ENCODE data around the gene CENPP.

CENPP gene

GRCh38 chr9:92633614-92634278 lies 308.0 kb downstream of the CENPP start:
- DNase-seq (ENCODE audit: extremely low read depth in 1 of 2, low read depth in 1 of 2): no peak

DNA sequence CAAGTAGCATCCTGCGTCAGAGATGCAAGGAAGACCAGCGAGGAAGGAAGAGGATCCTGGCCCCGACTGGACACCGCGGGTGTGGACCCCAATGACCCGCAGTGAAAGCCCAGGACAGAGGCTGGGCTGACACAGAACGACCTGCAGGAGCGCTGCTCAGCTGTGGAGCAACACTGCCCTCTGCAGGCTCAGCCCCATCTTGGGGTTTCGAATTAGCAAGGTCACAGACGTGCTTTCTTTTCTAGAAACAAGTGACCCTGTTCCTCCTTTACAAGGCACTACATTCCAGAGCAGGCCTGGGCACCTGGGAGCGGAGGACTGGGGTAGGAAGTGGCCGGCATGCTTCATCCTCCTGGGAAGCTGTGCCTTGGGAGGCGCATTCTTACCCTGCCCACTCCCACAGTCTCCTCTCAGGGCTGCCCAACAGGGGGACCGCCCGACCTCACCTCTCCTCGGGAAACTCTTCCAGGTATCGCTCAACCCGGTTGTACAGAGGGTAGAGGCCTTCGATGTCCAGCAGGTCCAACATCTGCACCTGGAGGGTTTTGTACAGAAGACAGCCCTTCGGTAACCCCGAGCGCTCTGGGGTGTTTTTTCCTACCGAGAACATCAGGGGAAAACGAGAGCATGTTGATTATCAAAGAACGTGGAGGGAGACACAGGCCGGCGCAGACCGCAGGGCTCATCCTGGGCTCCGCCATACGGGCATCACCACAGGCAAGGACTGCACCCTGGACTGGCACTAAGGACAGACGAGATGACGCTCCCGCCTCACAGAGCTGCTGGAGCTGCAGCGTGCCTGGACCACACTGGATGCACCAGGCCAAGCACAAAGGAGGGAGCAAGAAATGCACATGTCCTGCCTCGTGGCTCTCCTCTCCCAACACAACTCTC lies 309.2 kb downstream of the CENPP start:
- DNase-seq (ENCODE audit: extremely low read depth in 1 of 2, low read depth in 1 of 2): peak; percentile 30 to 32

GRCh38 chr9:92635760-92636159 lies 310.0 kb downstream of the CENPP start:
- DNase-seq (ENCODE audit: extremely low read depth in 1 of 2, low read depth in 1 of 2): no peak

GRCh38 chr9:92636627-92637026 lies 310.9 kb downstream of the CENPP start:
- DNase-seq (ENCODE audit: extremely low read depth in 1 of 2, low read depth in 1 of 2): no peak

GRCh38 chr9:92637326-92637725 lies 311.6 kb downstream of the CENPP start:
- no peak for DNase-seq (ENCODE audit: extremely low read depth in 1 of 2, low read depth in 1 of 2)

DNA sequence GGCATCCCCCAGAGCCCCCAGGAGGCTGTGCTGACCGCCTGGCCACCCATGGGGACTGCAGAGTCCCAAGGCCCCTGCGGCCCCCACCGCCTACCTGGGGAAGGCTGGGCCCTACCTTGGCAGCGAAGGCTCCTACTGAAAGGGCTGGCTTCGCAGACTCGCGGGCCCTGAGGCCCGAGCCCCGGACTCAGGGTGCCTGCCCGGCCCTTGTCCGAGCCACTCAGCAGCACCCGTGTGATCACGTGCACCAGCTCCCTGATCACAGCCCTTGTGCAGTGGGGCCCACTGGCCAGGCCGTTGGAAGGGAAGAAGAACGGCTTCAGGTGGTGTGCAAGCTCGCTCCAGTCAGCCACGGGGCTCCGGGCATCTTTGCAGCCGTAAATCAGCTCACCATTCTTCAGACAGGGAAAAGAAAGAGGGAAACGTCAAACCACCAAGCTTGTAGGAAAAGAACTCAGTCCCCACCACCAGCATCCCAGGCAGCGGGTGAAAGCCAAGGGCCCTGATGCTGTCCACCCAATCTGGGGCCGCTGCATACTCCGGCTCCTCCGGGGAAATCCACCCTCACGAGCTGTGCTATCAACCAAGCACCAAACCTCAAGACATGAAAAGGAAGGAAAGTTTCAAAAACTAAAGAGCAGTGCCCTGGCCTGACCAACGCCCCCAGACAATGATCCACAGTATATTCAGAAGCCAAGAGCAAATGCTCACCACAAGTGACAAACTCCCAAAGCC lies 312.3 kb downstream of the CENPP start:
- DNase-seq (ENCODE audit: extremely low read depth in 1 of 2, low read depth in 1 of 2): no peak

GRCh38 chr9:92638621-92639101 lies 312.9 kb downstream of the CENPP start:
- no peak for DNase-seq (ENCODE audit: extremely low read depth in 1 of 2, low read depth in 1 of 2)

GRCh38 chr9:92639124-92639523 lies 313.4 kb downstream of the CENPP start:
- DNase-seq (ENCODE audit: extremely low read depth in 1 of 2, low read depth in 1 of 2): no peak

DNA sequence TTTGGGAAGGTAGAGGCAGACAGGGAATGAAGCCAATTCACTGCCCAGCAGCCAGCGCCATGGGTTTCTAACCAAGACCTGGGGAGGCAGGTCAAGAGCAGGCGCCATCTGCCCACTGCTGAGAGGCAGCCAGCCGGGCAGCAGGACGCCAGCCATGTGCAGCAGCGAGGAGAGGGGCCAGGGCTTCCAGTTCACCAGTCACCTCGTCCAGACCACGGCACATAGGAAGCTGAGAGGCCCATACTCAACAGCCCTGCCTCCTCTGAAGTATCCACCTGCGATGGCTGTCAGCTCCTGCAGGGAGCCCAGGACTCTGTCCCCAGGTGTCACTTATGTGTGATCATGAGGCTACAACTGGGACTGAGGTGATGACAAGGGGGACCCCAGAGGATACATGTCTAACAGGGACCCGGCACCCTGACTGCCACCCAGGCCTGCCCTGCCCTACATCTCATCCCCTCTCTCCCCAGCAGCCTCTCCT lies 314.1 kb downstream of the CENPP start:
- DNase-seq (ENCODE audit: extremely low read depth in 1 of 2, low read depth in 1 of 2): no peak

- no peak for DNase-seq (ENCODE audit: extremely low read depth in 1 of 2, low read depth in 1 of 2)
Observed at GRCh38 chr9:92640398-92641091, 314.8 kb downstream of the CENPP start.

- DNase-seq (ENCODE audit: extremely low read depth in 1 of 2, low read depth in 1 of 2): no peak
Observed at GRCh38 chr9:92641092-92641809, 315.5 kb downstream of the CENPP start.

DNA sequence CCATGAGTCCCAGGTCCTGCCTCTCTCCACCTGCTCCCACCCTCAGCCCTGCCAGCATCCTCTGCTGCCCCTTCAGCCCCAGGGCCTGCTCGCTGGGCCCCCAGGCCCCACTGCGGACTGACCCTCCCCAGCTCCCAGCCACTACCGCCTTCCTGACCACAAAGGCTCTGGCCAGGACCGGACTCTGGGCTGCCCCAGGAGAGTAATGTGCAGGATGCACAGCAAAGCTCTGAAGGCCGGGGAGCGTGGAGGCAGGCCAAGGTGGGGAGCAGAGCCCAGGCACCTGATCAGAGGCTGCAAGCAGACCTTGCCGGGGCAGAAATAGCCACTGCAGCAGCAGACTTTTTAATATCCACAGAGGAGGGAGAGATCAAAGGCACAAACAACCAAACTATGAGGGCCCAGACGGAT lies 316.3 kb downstream of the CENPP start:
- no peak for DNase-seq (ENCODE audit: extremely low read depth in 1 of 2, low read depth in 1 of 2)

DNA sequence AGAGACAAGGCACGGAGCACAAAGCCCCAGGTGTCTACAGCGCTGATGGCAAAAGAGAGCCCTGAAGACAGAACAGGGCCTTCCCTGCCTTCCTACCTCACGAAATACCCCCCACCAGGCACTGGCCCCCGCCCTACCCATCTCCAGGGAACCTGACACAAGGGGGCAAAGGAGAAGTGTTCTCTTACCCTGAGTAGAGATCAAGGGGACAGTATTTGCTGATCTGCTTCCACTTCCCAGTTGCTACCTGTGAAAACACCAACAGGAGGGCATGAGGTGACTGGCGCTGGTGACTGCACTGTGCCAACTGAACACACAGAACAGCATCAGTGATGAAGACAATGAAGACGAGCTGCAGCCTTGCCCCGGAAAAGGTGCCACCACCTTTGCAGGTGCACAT lies 316.8 kb downstream of the CENPP start:
- DNase-seq (ENCODE audit: extremely low read depth in 1 of 2, low read depth in 1 of 2): no peak

DNA sequence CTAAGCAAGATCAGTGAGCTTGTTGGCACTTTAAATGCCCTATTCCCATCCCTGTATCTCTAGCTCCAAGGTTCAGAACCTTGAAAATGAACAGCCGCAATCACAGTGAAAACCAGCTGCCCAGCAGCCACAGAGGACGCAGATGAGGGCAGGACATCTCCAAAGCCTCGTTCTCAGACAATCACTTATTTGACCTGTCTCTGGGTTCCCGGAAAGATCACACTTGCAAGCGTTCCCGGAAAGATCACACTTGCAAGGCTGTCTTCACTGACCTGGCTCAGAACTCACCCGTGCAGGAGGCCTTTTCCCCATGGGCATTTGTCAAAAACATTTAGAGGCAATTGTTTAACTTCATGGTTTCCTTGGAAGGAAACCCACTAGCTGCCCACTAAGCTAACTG lies 318.5 kb downstream of the CENPP start:
- no peak for DNase-seq (ENCODE audit: extremely low read depth in 1 of 2, low read depth in 1 of 2)

DNA sequence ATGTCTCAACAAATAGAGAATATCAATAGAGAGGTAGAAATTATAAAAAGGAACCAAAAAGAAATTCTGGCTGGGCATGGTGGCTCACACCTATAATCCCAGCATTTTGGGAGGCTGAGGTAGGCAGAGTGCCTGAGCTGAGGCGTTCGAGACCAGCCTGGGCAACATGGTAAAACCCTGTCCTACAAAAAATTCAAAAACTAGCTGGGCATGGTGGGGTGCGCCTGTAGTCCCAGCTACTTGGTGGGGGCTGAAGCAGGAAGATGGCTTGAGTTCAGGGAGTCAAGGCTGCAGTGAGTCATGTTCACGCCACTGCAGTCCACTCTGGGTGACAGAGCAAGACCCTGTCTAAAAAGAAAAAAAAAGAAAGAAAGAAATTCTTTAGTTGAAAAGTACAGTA lies 319.3 kb downstream of the CENPP start:
- DNase-seq (ENCODE audit: extremely low read depth in 1 of 2, low read depth in 1 of 2): no peak

GRCh38 chr9:92647671-92648473 lies 322.1 kb downstream of the CENPP start:
- DNase-seq (ENCODE audit: extremely low read depth in 1 of 2, low read depth in 1 of 2): no peak

DNA sequence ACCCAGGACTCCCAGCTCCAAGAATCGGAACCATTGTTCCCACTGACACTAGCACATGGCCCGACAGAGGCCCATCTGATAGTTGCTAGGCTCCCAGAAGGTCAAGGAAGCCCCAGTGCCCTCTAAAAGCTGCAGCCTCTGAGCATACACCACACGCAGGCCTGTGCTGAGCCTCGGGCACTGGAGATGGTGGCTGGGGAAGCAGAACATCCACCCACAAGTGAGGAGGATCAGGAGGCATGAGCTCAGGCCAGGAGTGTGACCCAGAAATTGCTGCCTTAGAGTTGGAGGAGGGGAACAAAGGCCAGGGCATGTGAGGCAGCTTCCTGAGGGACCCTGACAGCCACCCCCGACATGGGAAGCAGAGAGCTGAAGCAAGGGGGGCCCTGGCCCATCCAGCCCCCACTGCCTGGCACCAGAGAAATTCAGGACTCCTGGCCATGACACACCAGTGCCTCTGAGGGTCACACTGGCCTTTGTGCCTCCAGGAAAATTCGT lies 322.8 kb downstream of the CENPP start:
- DNase-seq (ENCODE audit: extremely low read depth in 1 of 2, low read depth in 1 of 2): no peak

DNA sequence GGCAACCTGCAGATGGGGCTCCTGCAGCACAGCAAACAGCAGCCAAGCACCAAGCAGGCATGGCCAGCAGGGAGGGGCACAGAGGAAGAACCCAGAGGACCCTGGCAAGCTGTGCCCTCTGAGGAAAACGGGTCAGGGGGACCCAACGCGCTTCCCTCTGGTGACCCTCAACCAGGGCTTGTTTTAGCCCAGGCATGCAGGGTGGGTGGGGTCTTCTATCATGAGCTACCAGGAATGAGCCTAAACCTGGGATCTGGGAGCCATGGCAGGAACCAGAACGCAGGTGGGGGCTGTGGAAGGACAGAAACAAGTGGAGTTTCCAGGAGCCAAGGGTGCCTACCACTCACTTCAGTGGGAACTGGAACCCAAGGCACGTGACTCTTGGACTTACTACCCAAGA lies 323.3 kb downstream of the CENPP start:
- no peak for DNase-seq (ENCODE audit: extremely low read depth in 1 of 2, low read depth in 1 of 2)

GRCh38 chr9:92650296-92650695 lies 324.5 kb downstream of the CENPP start:
- DNase-seq (ENCODE audit: extremely low read depth in 1 of 2, low read depth in 1 of 2): no peak
